ENCODE results near the gene LRRC8C. TPM values are rescaled to one million over a fixed set of nuclear protein-coding genes. Genes with fewer than 3 reads are reported as not detected.

LRRC8C gene
- total and polyA plus RNA-seq, 2 of the 8 experiments (the other 6 are each of a cell fraction or from before 2014, with no cell fraction given): 1.1 to 2.1 TPM

GRCh38 chr1:89765774-89766173 is 132.9 kb downstream of the LRRC8C start:
- Histone ChIP-seq H2BK120ac (replicated peaks; ENCODE audit: low read depth, low read length) (no peak overlapping the region), H2BK5ac (ENCODE audit: low read depth, low read length) (no peak overlapping the region), H2AFZ (ENCODE audit: low read length) (no peak overlapping the region), H3K9ac (replicated peaks in 1 of 4; ENCODE audit: extremely low read depth in 1 of 4, low read depth in 3 of 4, low read length in 3 of 4) (no peak overlapping the region), H2AK5ac (ENCODE audit: low read depth, low read length) (no peak overlapping the region), H3K79me2 (ENCODE audit: control insufficient read depth in 1 of 2, insufficient read depth in 2 of 2, low read length in 2 of 2) (no peaks in the 10 kb centered on the region), H3K4ac (replicated peaks; ENCODE audit: insufficient read length, low read depth, low read length) (no peak overlapping the region), H3K27ac (ENCODE audit: low read depth, low read length) (no peak overlapping the region), H2BK15ac (ENCODE audit: low read length) (no peak overlapping the region), H3K4me1 (replicated peaks in 1 of 4; ENCODE audit: control insufficient read depth in 3 of 4, insufficient read depth in 4 of 4, low read length in 3 of 4) (peaks cover 0 to 4% (median 3%) of the 10 kb centered on the region in 4 experiments; a peak in 3 of 7 replicates), H3K23me2 (ENCODE audit: low read depth, low read length) (peaks cover 4% of the 10 kb centered on the region; the same call in 1 of the 2 replicates), H3K4me2 (ENCODE audit: insufficient read depth in 1 of 2, low read depth in 2 of 2, low read length in 2 of 2) (no peak overlapping the region), H3K14ac (ENCODE audit: insufficient read length) (no peak overlapping the region), H4K5ac (ENCODE audit: insufficient read length, low read depth, low read length) (no peak overlapping the region), H4K91ac (replicated peaks; ENCODE audit: insufficient read length, low read length) (no peak overlapping the region), H2BK12ac (ENCODE audit: low read depth, low read length) (no peak overlapping the region), H3K23ac (ENCODE audit: insufficient read length) (no peak overlapping the region), H3K79me1 (ENCODE audit: low read depth, low read length) (no peaks in the 10 kb centered on the region), H3K9me3 (ENCODE audit: insufficient read depth in 2 of 2, low read depth in 1 of 2, low read length in 1 of 2) (no peaks in the 10 kb centered on the region), H3K18ac (ENCODE audit: extremely low read depth, low read length) (no peak overlapping the region), H3K27me3 (replicated peaks in 1 of 4; ENCODE audit: control insufficient read depth in 3 of 4, extremely low read depth in 1 of 4, insufficient read depth in 3 of 4, low read length in 3 of 4) (peaks cover 0 to 17% (median 16%) of the 10 kb centered on the region in 4 experiments; a peak in 6 of 7 replicates), H2BK20ac (ENCODE audit: low read length) (no peak overlapping the region), H4K8ac (ENCODE audit: extremely low read depth, insufficient read depth, low read length) (no peak overlapping the region), H3K4me3 (ENCODE audit: extremely low read depth in 1 of 4, insufficient read depth in 2 of 4, low read depth in 3 of 4, low read length in 4 of 4) (no peak overlapping the region), H3K36me3 (ENCODE audit: control insufficient read depth in 2 of 4, insufficient read depth in 4 of 4, low read length in 3 of 4) (no peaks in the 10 kb centered on the region), H4K20me1 (replicated peaks in 1 of 2; ENCODE audit: control insufficient read depth in 1 of 2, insufficient read depth in 2 of 2, low read length in 2 of 2) (peaks cover 0 to 2% of the 10 kb centered on the region in 2 experiments), H3K56ac (replicated peaks; ENCODE audit: insufficient read length, low read depth, low read length) (no peak overlapping the region)
- FAIRE-seq (no peak), DNase-seq (ENCODE audit: low read depth in 1 of 2, low spot score in 2 of 2) (no peak)
- ChIA-PET POLR2A (ENCODE audit: partially characterized antibody) (no interaction called here), CTCF (ENCODE audit: partially characterized antibody) (interaction anchor here (0.7 to 7.0 kb wide), 4 partner anchors 8 to 150 kb away, joined by 3 to 101 read pairs (median 12); partner anchors contain the start of gene LRRC8C)
- TF ChIP-seq JUN (IDR thresholded peaks at IDR 0.05; ENCODE audit: low read depth, low read length) (no peak), ASH2L (IDR thresholded peaks at IDR 0.05; ENCODE audit: low read length) (no peak), GTF2F1 (IDR thresholded peaks at IDR 0.05; ENCODE audit: borderline replicate concordance, low read depth, low read length) (no peak), JUND (IDR thresholded peaks at IDR 0.05; ENCODE audit: low read length) (no peak)
- TF ChIP-seq, protein P1, sequence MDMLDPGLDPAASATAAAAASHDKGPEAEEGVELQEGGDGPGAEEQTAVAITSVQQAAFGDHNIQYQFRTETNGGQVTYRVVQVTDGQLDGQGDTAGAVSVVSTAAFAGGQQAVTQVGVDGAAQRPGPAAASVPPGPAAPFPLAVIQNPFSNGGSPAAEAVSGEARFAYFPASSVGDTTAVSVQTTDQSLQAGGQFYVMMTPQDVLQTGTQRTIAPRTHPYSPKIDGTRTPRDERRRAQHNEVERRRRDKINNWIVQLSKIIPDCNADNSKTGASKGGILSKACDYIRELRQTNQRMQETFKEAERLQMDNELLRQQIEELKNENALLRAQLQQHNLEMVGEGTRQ (IDR thresholded peaks at IDR 0.05; ENCODE audit: low read length): peak; percentile 69; the same call in 1 of the 2 replicates
- 27% methylated on average over 1 of the region's 1 CpG; no CpG with 5 or more reads in 1 of the 2 experiments for WGBS, 2 experiments (ENCODE audit: extremely low coverage in 1 of 2, insufficient coverage in 1 of 2, insufficient read length in 1 of 2, insufficient replicate concordance in 2 of 2, low coverage in 1 of 2, low lambda C conversion rate in 2 of 2, missing lambda C conversion rate in 1 of 2)

All from H1 (cell line).